Uterus (tissue), 4 donors: ENCODE data around the gene HSPB9. TPM values are rescaled to one million over a fixed set of nuclear protein-coding genes. Genes with fewer than 3 reads are reported as not detected.

Source experiments
- DNase-seq, 2 donors: peaks; one replicate each; pipeline ENCODE4 v3.0.0-alpha.2; 2019 to 2020
- H3K27ac ChIP-seq, 2 donors: fragments of 200-600 bp; sonication (generic); 1 replicate in 1 of 2; 2 replicates in 1 of 2; pipeline ENCODE4 v1.5.1; 2016 to 2018
- H3K27me3 ChIP-seq, 2 donors: fragments of 200-600 bp; sonication (generic); one replicate each; pipeline ENCODE4 v1.5.1; 2018 to 2019; ENCODE audit warnings: control low read depth in 1 of 2
- H3K36me3 ChIP-seq, 2 donors: fragments of 200-600 bp; sonication (generic); one replicate each; pipeline ENCODE4 v1.5.1; 2019; ENCODE audit warnings: control low read depth in 1 of 2
- H3K4me1 ChIP-seq, 2 donors: fragments of 200-600 bp; sonication (generic); one replicate each; pipeline ENCODE4 v1.5.1; 2018 to 2019; ENCODE audit warnings: control low read depth in 1 of 2
- H3K4me3 ChIP-seq, 2 donors: fragments of 200-600 bp; sonication (generic); 1 replicate in 1 of 2; 2 replicates in 1 of 2; pipeline ENCODE4 v1.5.1; 2018 to 2019; ENCODE audit warnings: mild to moderate bottlenecking in 1 of 2
- H3K9me3 ChIP-seq, 2 donors: fragments of 200-600 bp; sonication (generic); one replicate each; pipeline ENCODE4 v1.5.1; 2019; ENCODE audit warnings: control low read depth in 1 of 2
- CTCF ChIP-seq, 4 experiments: fragments of 200-600 bp in 2 of 4; fragments of 450-650 bp in 2 of 4; sonication (generic) in 2 of 4; IDR thresholded peaks; one replicate each; pipeline ENCODE4 v1.5.1; 2016 to 2019; ENCODE audit warnings: antibody characterized with exemption in 4 of 4, mild to moderate bottlenecking in 2 of 4, moderate library complexity in 1 of 4
- POLR2A ChIP-seq, 2 donors: fragments of 450-650 bp; IDR thresholded peaks; one replicate each; pipeline ENCODE4 v1.6.1; 2016; ENCODE audit warnings: antibody characterized with exemption in 2 of 2, mild to moderate bottlenecking in 1 of 2, moderate library complexity in 1 of 2
- intact Hi-C: fragments of 100-400 bp; cut with DNase I; formaldehyde crosslinking; loops from one replicate; pipeline ENCODE4 v1.15.1; 2023; ENCODE audit warnings: low total_unique reads
- total RNA-seq, 4 donors: library from RNA; depleted of rRNA in 3 of 4; stranded (reverse); fragments of >200 nt in 3 of 4; gene quantifications; one replicate each; pipeline versions ENCODE4 v1.1.0 to v1.2.4, GENCODE V29; 2014 to 2023
- donor health status: DM: yes; HTN: yes; CAD: no.

The HSPB9 gene
- total RNA-seq, 4 donors from 2014 or later = 0.28 TPM; not detected in 3

- H3K27ac ChIP-seq = no peak overlapping the region
- DNase-seq = no peak
- H3K4me3 ChIP-seq = no peak overlapping the region
- H3K27me3 ChIP-seq = no peaks in the 10 kb centered on the region
- intact Hi-C loops = loop anchor here (5.0 to 10.0 kb wide), 3 partner anchors 52 to 154 kb away; partner anchors contain the start of gene CNP
- no peaks in the 10 kb centered on the region for H3K9me3 ChIP-seq
- H3K4me1 ChIP-seq = peaks cover 0 to 9% of the 10 kb centered on the region in 2 donors
- TF ChIP-seq CTCF (IDR thresholded peaks at IDR 0.05) (no peak), POLR2A (IDR thresholded peaks at IDR 0.05) (no peak)
- H3K36me3 ChIP-seq = no peaks in the 10 kb centered on the region
Measured at GRCh38 chr17:42119301-42119700, 3.3 kb upstream of the HSPB9 start.

GRCh38 chr17:42120161-42120769 is 2.3 kb upstream of the HSPB9 start:
- no peak for DNase-seq
- Histone ChIP-seq H3K27ac (no peak overlapping the region), H3K27me3 (no peaks in the 10 kb centered on the region), H3K4me1 (peaks cover 0 to 9% of the 10 kb centered on the region in 2 donors), H3K36me3 (no peaks in the 10 kb centered on the region), H3K4me3 (peak overlapping the region; percentile 86 to 90), H3K9me3 (no peaks in the 10 kb centered on the region)
- TF ChIP-seq POLR2A (IDR thresholded peaks at IDR 0.05) = no peak
- no peak for TF ChIP-seq CTCF (IDR thresholded peaks at IDR 0.05)
- intact Hi-C loops = no loop called here

GRCh38 chr17:42120770-42121769 is 1.5 kb upstream of the HSPB9 start, which contains the start of gene KAT2A:
TSS of gene KAT2A (minus strand) at chr17:42121367. CDS start at chr17:42121304, 63 bp downstream.
- peak within 1 kb of the TSS; percentile 67 to 77 for H3K27ac ChIP-seq
- no peaks in the 10 kb centered on the region for H3K27me3 ChIP-seq
- H3K9me3 ChIP-seq = no peaks in the 10 kb centered on the region
- no peaks in the 10 kb centered on the region for H3K36me3 ChIP-seq
- peaks cover 0 to 9% of the 10 kb centered on the region in 2 donors for H3K4me1 ChIP-seq
- peak within 1 kb of the TSS; percentile 86 to 90 for H3K4me3 ChIP-seq
- intact Hi-C loops = no loop called here
- DNase-seq = peak; percentile 76 to 87
- TF ChIP-seq CTCF (IDR thresholded peaks at IDR 0.05) (no peak), POLR2A (IDR thresholded peaks at IDR 0.05) (peak in 1 of 2 donors; percentile 40)

GRCh38 chr17:42124256-42124655 is 1.7 kb downstream of the HSPB9 start:
- Histone ChIP-seq H3K4me3 (no peak overlapping the region), H3K9me3 (no peaks in the 10 kb centered on the region), H3K27me3 (no peaks in the 10 kb centered on the region), H3K36me3 (no peaks in the 10 kb centered on the region), H3K27ac (no peak overlapping the region), H3K4me1 (peaks cover 0 to 9% of the 10 kb centered on the region in 2 donors)
- intact Hi-C loops = no loop called here
- TF ChIP-seq POLR2A (IDR thresholded peaks at IDR 0.05) (no peak), CTCF (IDR thresholded peaks at IDR 0.05) (no peak)
- no peak for DNase-seq
